GM12878 (cell line): ENCODE measurements around the gene PCBP1. TPM values are rescaled to one million over a fixed set of nuclear protein-coding genes. Genes with fewer than 3 reads are reported as not detected.

Source experiments
- ATAC-seq: fragments of 200-7000 bp; cut with Tn5 transposase; 3 replicates; pipeline ENCODE4 v1.9.1; 2020; ENCODE audit warnings: mild to moderate bottlenecking, moderate library complexity
- BruUV-seq: library from RNA; stranded (reverse); fragments of 400-500 nt; replicated peaks from 2 replicates; lab custom pipeline; 2021; lab: Mats Ljungman, UMichigan
- CTCF ChIA-PET: fragments of 300-600 bp; sonication (Branson Sonifier 250); formaldehyde crosslinking; extraction: SDS; loops from one replicate; lab custom pipeline; 2021; ENCODE audit warnings: inconsistent platforms; lab: Yijun Ruan, JAX
- POLR2A ChIA-PET: fragments of 350-600 bp; formaldehyde crosslinking; extraction: SDS; loops from one replicate; lab custom pipeline; 2021; ENCODE audit warnings: inconsistent platforms; lab: Charles Lee
- RAD21 ChIA-PET: fragments of 300-600 bp; sonication (Branson Sonifier 250); formaldehyde crosslinking; loops from one replicate; lab custom pipeline; 2023; ENCODE audit warnings: antibody characterized with exemption; ENCODE audit not compliant: unreplicated experiment; lab: Charles Lee
- SMC1A ChIA-PET: fragments of 300-600 bp; sonication (Branson Sonifier 250); formaldehyde crosslinking; loops from one replicate; lab custom pipeline; 2023; ENCODE audit not compliant: unreplicated experiment, uncharacterized antibody; lab: Charles Lee
- DNase-seq: peaks from one replicate; pipeline ENCODE4 v3.0.0-alpha.2; 2011; ENCODE audit warnings: low read depth, low spot score
- FAIRE-seq: peaks from 3 replicates; lab custom pipeline; 2011; peaks lifted over from hg19 to GRCh38; lab: Jason Lieb, UNC
- H2AFZ ChIP-seq: 2 replicates; pipeline ENCODE4 v1.6.0; 2011; ENCODE audit warnings: low read depth, low read length, control low read depth; ENCODE audit not compliant: control insufficient read depth
- H3K27ac ChIP-seq: 2 replicates; pipeline ENCODE4 v1.5.1; 2011; ENCODE audit warnings: control low read depth; ENCODE audit not compliant: control insufficient read depth, insufficient read depth
- H3K27me3 ChIP-seq, 2 experiments: replicated peaks in 1 of 2; 2 replicates each; pipeline versions ENCODE4 v1.6.0 to v1.6.1; 2011; ENCODE audit warnings: low read length in 1 of 2; ENCODE audit not compliant: control insufficient read depth in 2 of 2, insufficient read depth in 2 of 2
- H3K36me3 ChIP-seq, 2 experiments: 2 replicates each; pipeline ENCODE4 v1.5.1; 2011; ENCODE audit warnings: low read length in 1 of 2; ENCODE audit not compliant: control insufficient read depth in 2 of 2, insufficient read depth in 2 of 2
- H3K4me1 ChIP-seq: 2 replicates; pipeline ENCODE4 v1.6.1; 2011; ENCODE audit warnings: mild to moderate bottlenecking, low read length, moderate library complexity, mixed read lengths; ENCODE audit not compliant: control insufficient read depth, insufficient read depth
- H3K4me2 ChIP-seq: 2 replicates; pipeline ENCODE4 v1.6.0; 2011; ENCODE audit warnings: control low read depth; ENCODE audit not compliant: control insufficient read depth, insufficient read depth
- H3K4me3 ChIP-seq: fragments of 200-600 bp; sonication (generic); 2 replicates; pipeline ENCODE4 v1.5.1; 2016
- H3K79me2 ChIP-seq: 2 replicates; pipeline ENCODE4 v1.6.0; 2011; ENCODE audit warnings: low read length; ENCODE audit not compliant: control insufficient read depth, insufficient read depth
- H3K9ac ChIP-seq: 2 replicates; pipeline ENCODE4 v1.8.0; 2011; ENCODE audit warnings: low read length, control low read depth, mixed read lengths; ENCODE audit not compliant: control insufficient read depth, insufficient read depth
- H3K9me3 ChIP-seq: replicated peaks from 3 replicates; pipeline ENCODE4 v1.5.1; 2011; ENCODE audit warnings: mild to moderate bottlenecking, low read length; ENCODE audit not compliant: control insufficient read depth, insufficient read depth
- H4K20me1 ChIP-seq: 2 replicates; pipeline ENCODE4 v1.6.0; 2011; ENCODE audit not compliant: control insufficient read depth, insufficient read depth
- EGR1 ChIP-seq, 2 experiments: IDR thresholded peaks; 1 replicate in 1 of 2; 2 replicates in 1 of 2; pipeline ENCODE4 v1.6.1; 2011 to 2012; ENCODE audit warnings: low read depth in 2 of 2, low read length in 2 of 2, borderline replicate concordance in 1 of 2, mild to moderate bottlenecking in 1 of 2, moderate library complexity in 1 of 2
- JUNB ChIP-seq: IDR thresholded peaks from 2 replicates; pipeline ENCODE4 v1.6.1; 2016; ENCODE audit warnings: antibody characterized with exemption, mild to moderate bottlenecking
- LARP7 ChIP-seq: fragments of 450-650 bp; IDR thresholded peaks from 2 replicates; pipeline ENCODE4 v1.6.1; 2017; ENCODE audit warnings: mild to moderate bottlenecking
- MTA3 ChIP-seq: IDR thresholded peaks from 2 replicates; pipeline ENCODE4 v1.6.1; 2012; ENCODE audit warnings: low read length, inconsistent platforms, borderline replicate concordance
- MYB ChIP-seq: fragments of 150-350 bp; IDR thresholded peaks from 2 replicates; pipeline ENCODE4 v1.6.1; 2014; ENCODE audit warnings: mild to moderate bottlenecking, low read depth, low read length, borderline replicate concordance
- POLR2AphosphoS2 ChIP-seq: IDR thresholded peaks from 2 replicates; pipeline ENCODE4 v1.6.1; 2011; ENCODE audit warnings: low read depth, mild to moderate bottlenecking, low read length, improper control_type of control experiment, moderate library complexity
- POLR2AphosphoS5 ChIP-seq: IDR thresholded peaks from 2 replicates; pipeline ENCODE4 v1.6.1; 2011; ENCODE audit warnings: mild to moderate bottlenecking, low read length, inconsistent platforms
- RAD51 ChIP-seq: fragments of 450-650 bp; IDR thresholded peaks from 2 replicates; pipeline ENCODE4 v1.6.1; 2016; ENCODE audit warnings: moderate library complexity, mild to moderate bottlenecking, inconsistent platforms
- ZBED1 ChIP-seq: IDR thresholded peaks from 2 replicates; pipeline ENCODE4 v1.6.1; 2016; ENCODE audit warnings: borderline replicate concordance
- WGBS: methylation state at CpG from one replicate; pipeline ENCODE4 v1.1.6; 2016; ENCODE audit warnings: low lambda C conversion rate; ENCODE audit not compliant: insufficient replicate concordance, insufficient coverage; ENCODE audit errors: missing lambda C conversion rate; 5-methylcytosine and 5-hydroxymethylcytosine counted together
- in situ Hi-C: fragments of 300-500 bp; cut with MboI; formaldehyde crosslinking; loops from 9 replicates; pipeline ENCODE4 v1.14.3; 2018; ENCODE audit warnings: mixed read lengths
- intact Hi-C: fragments of 100-400 bp; cut with micrococcal nuclease; formaldehyde crosslinking; loops from one replicate; pipeline ENCODE4 v1.14.2; 2022; ENCODE audit not compliant: unreplicated experiment
- polyA plus RNA-seq, 11 experiments: library from polyadenylated mRNA; depleted of rRNA in 4 of 11; unstranded in 6 of 11; stranded (reverse) in 5 of 11; fragments of >200 nt; fragmentation: Nextera tagmentation in 4 of 11; fragmentation: Illumina TruSeq in 1 of 11; extraction: Ambion mirVana in 4 of 11; extraction: Trizol in 1 of 11; gene quantifications; 1 replicate in 1 of 11; 2 replicates in 10 of 11; pipeline versions ENCODE4 v1.2.1 to v1.2.3, GENCODE V29; 2011 to 2016; ENCODE audit warnings: inconsistent platforms in 2 of 11, missing spikeins in 2 of 11, low read depth in 1 of 11
- total RNA-seq, 4 experiments: library from RNA; depleted of rRNA in 3 of 4; stranded (reverse); fragments of >200 nt in 3 of 4; fragmentation: Illumina TruSeq in 1 of 4; extraction: Trizol in 1 of 4; gene quantifications; 2 replicates each; pipeline versions ENCODE4 v1.2.1 to v1.2.3, GENCODE V29; 2013 to 2021
- TF ChIP-seq, protein P1 (sequence below): fragments of 450-650 bp; IDR thresholded peaks from 2 replicates; pipeline ENCODE4 v1.6.1; 2016; ENCODE audit warnings: mild to moderate bottlenecking, moderate library complexity, borderline replicate concordance
- TF ChIP-seq, protein P2 (sequence below): fragments of 450-650 bp; IDR thresholded peaks from 2 replicates; pipeline ENCODE4 v1.6.1; 2017; ENCODE audit warnings: mild to moderate bottlenecking, moderate library complexity

The PCBP1 gene
- total and polyA plus RNA-seq, 10 of the 15 experiments (the other 5 are each of a cell fraction or from before 2014, with no cell fraction given): 24.4 to 494 (median 130) TPM

DNA sequence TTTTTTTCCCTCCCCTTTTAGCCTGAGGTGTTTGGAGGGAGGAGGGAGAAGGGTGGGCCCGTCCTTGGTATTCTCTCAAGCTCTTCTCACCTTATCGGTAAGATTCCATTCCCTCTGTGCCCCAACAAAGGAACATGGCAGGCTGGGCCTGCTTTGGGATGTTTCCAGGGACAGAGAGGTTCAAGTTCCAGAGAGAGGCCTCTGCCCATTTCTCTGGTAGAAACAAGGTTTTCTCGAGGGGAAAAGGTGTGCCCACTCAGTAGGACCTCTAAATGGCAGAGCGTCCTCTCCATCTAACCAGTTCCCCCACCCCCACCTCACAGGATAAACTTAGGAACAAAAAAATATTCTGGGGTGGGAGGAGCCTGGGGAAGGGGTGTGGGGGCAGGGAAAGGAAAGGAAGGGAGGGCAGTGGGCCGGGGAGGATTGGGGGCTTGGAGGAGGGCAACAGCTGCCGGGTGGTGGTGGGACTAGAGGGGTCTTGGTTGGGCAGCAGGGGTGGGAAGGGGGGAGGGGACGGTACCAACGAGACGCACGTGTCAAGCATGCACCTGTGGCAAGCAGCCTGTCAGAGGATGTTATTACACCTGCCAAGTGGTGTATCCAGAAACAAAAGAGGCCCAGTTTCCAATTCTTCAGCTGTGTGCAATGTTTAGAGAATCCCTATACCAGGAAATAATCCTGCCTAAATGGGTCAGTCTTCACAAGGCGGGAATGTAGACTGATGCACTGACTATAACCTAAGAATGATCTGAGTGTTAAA is 2.1 kb downstream of the PCBP1 start (continued):
- TF ChIP-seq, protein P1, sequence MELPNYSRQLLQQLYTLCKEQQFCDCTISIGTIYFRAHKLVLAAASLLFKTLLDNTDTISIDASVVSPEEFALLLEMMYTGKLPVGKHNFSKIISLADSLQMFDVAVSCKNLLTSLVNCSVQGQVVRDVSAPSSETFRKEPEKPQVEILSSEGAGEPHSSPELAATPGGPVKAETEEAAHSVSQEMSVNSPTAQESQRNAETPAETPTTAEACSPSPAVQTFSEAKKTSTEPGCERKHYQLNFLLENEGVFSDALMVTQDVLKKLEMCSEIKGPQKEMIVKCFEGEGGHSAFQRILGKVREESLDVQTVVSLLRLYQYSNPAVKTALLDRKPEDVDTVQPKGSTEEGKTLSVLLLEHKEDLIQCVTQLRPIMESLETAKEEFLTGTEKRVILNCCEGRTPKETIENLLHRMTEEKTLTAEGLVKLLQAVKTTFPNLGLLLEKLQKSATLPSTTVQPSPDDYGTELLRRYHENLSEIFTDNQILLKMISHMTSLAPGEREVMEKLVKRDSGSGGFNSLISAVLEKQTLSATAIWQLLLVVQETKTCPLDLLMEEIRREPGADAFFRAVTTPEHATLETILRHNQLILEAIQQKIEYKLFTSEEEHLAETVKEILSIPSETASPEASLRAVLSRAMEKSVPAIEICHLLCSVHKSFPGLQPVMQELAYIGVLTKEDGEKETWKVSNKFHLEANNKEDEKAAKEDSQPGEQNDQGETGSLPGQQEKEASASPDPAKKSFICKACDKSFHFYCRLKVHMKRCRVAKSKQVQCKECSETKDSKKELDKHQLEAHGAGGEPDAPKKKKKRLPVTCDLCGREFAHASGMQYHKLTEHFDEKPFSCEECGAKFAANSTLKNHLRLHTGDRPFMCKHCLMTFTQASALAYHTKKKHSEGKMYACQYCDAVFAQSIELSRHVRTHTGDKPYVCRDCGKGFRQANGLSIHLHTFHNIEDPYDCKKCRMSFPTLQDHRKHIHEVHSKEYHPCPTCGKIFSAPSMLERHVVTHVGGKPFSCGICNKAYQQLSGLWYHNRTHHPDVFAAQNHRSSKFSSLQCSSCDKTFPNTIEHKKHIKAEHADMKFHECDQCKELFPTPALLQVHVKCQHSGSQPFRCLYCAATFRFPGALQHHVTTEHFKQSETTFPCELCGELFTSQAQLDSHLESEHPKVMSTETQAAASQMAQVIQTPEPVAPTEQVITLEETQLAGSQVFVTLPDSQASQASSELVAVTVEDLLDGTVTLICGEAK: no peak; the same call in 1 of the 2 replicates
- TF ChIP-seq RAD51: no peak

- no peaks in the 10 kb centered on the region for H3K27me3 ChIP-seq
- ChIA-PET RAD21 (interaction anchor here (2.0 to 10.7 kb wide), 8 partner anchors 15 to 176 kb away, joined by 7 to 181 read pairs (median 20); partner anchors contain the start of gene MXD1), SMC1A (interaction anchor here (2.3 to 9.6 kb wide), 6 partner anchors 16 to 176 kb away, joined by 9 to 147 read pairs (median 20); partner anchors contain the start of gene MXD1), POLR2A (interaction anchor here (2.4 to 13.4 kb wide), 5 partner anchors 17 to 44 kb away, joined by 10 to 187 read pairs (median 138); no protein-coding TSS in a partner anchor), CTCF (interaction anchor here (0.7 to 3.4 kb wide), 6 partner anchors 11 to 43 kb away, joined by 3 to 25 read pairs (median 6); no protein-coding TSS in a partner anchor)
- no peaks in the 10 kb centered on the region; the same call in none of the 3 replicates for H3K9me3 ChIP-seq
- TF ChIP-seq ZBED1 (peak; percentile 31; the same call in 1 of the 2 replicates), POLR2AphosphoS5 (peak; percentile 64), JUNB (no peak), RAD51 (no peak), POLR2AphosphoS2 (0 out of 2 replicates have a peak, but pooled peaks have one; percentile 23), MYB (no peak), MTA3 (no peak), EGR1 (IDR thresholded peaks at IDR 0.05; ENCODE audit: borderline replicate concordance in 1 of 2, low read depth in 2 of 2, low read length in 2 of 2) (peak in 1 of 2 experiments; percentile 21; a peak in 1 of 3 replicates), LARP7 (0 out of 2 replicates have a peak, but pooled peaks have one; percentile 45)
- TF ChIP-seq, protein P2, sequence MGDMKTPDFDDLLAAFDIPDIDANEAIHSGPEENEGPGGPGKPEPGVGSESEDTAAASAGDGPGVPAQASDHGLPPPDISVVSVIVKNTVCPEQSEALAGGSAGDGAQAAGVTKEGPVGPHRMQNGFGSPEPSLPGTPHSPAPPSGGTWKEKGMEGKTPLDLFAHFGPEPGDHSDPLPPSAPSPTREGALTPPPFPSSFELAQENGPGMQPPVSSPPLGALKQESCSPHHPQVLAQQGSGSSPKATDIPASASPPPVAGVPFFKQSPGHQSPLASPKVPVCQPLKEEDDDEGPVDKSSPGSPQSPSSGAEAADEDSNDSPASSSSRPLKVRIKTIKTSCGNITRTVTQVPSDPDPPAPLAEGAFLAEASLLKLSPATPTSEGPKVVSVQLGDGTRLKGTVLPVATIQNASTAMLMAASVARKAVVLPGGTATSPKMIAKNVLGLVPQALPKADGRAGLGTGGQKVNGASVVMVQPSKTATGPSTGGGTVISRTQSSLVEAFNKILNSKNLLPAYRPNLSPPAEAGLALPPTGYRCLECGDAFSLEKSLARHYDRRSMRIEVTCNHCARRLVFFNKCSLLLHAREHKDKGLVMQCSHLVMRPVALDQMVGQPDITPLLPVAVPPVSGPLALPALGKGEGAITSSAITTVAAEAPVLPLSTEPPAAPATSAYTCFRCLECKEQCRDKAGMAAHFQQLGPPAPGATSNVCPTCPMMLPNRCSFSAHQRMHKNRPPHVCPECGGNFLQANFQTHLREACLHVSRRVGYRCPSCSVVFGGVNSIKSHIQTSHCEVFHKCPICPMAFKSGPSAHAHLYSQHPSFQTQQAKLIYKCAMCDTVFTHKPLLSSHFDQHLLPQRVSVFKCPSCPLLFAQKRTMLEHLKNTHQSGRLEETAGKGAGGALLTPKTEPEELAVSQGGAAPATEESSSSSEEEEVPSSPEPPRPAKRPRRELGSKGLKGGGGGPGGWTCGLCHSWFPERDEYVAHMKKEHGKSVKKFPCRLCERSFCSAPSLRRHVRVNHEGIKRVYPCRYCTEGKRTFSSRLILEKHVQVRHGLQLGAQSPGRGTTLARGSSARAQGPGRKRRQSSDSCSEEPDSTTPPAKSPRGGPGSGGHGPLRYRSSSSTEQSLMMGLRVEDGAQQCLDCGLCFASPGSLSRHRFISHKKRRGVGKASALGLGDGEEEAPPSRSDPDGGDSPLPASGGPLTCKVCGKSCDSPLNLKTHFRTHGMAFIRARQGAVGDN: peak; percentile 6; the same call in 1 of the 2 replicates
- no peak for DNase-seq
- WGBS: 54% methylated on average over 6 of the region's 6 CpGs
- H3K36me3 ChIP-seq: peaks cover 3 to 15% of the 10 kb centered on the region in 2 experiments
- H2AFZ ChIP-seq: no peak overlapping the region
- peak overlapping the region; percentile 96 for H3K4me2 ChIP-seq
- peak overlapping the region; percentile 92 for H3K4me3 ChIP-seq
- no TSS peak for BruUV-seq
- ATAC-seq: no peak
- intact Hi-C loops: loop anchor here (5.0 kb wide), 2 partner anchors 157 to 212 kb away; partner anchors contain the start of genes FAM136A and TIA1
- peak overlapping the region; percentile 90 for H3K27ac ChIP-seq
- in situ Hi-C loops: loop anchor here (5.0 kb wide), 1 partner anchor 47 kb away; no protein-coding TSS in a partner anchor
- H3K9ac ChIP-seq: peak overlapping the region; percentile 36
- peaks cover 27% of the 10 kb centered on the region for H3K4me1 ChIP-seq
- FAIRE-seq: peak; percentile 64
- peaks cover 44% of the 10 kb centered on the region for H3K79me2 ChIP-seq
- H4K20me1 ChIP-seq: no peaks in the 10 kb centered on the region
Observed at GRCh38 chr2:70089983-70090525, 2.8 kb downstream of the PCBP1 start.
